ENCODE results near the gene HSD17B10.
"Not testable (repeated sequence)": the region's sequence is repeated elsewhere in the genome, so short reads cannot be mapped to it uniquely, and the experiment has no call there.

Gene HSD17B10

DNA sequence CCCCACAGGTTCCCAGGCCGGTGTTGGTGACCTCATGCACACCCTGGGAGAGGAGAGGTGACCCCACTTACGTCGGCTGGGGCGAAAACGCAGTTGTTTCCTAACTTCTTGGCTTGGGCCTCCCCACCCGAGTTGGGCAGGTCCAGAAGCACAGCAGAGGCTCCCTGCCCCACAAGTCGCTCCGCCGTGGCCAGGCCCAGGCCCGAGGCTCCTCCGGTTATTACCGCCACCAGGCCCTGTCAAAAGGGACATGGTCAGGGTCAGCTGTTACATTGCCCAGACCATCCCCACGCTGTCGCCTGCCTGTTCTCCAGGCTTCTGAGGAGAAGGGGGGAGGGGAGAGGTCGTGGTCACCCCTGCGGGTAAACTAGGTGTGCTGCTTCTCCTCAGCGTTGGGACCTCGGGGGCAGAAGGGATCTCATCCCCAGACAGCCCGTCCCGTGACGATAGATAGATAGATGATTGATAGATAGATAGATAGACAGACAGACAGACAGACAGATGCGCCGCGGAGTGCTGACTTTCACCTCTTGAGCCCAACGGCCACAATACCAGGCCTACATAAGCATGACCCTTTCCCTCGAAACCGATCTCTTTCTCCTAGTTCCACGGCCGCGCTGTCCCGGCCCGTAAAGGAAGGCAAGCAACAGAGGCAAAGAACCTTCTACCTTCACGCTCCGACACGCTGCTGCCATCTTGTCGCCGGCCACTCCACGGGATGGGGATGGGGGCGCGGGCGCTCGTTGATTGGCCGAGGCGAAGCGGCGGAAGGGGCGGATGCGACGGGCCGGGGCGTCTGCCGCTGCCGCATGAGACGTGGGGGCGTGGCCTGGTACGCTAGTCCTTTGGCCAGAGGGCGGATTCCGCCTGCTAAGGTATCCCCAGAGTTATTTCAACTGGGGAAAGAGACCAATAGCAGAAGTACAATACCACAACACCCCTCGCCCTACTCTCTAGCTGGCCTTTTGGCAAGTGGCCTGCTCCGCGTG lies at the start of gene HSD17B10:
TSS of gene HSD17B10 (minus strand) at position 720 of the 989 bp plus-strand sequence. CDS start at position 695, 25 bp downstream.
- peak; percentile 92 for DNase-seq (ENCODE audit: low spot score)

GRCh38 chrX:53483416-53483815 lies 49.2 kb upstream of the HSD17B10 start:
- DNase-seq (ENCODE audit: low spot score): no peak

GRCh38 chrX:53481816-53482465 lies 47.8 kb upstream of the HSD17B10 start:
- DNase-seq (ENCODE audit: low spot score): peak; percentile 46

DNA sequence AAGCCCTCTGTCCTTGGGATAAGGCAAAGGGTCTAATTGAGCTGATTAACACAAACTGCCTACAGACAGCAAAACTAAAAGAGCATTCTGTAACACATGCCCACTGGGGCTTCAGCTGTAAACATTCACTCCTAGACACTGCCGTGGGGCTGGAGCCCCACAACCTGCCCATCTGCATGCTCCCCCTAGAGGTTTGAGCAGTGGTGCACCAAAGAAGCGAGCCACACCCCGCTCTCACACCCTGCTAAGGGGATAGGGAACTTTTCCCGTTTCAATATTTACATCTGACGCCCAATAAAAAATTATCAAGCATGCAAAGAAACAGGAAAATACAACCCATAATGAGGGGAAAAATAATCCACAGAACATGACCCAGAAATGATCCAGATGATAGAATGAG lies 46.9 kb upstream of the HSD17B10 start:
- DNase-seq (ENCODE audit: low spot score): peak; percentile 8

- DNase-seq (ENCODE audit: low spot score): peak; percentile 33
Measured at GRCh38 chrX:53479301-53479700, 45.1 kb upstream of the HSD17B10 start.

DNA sequence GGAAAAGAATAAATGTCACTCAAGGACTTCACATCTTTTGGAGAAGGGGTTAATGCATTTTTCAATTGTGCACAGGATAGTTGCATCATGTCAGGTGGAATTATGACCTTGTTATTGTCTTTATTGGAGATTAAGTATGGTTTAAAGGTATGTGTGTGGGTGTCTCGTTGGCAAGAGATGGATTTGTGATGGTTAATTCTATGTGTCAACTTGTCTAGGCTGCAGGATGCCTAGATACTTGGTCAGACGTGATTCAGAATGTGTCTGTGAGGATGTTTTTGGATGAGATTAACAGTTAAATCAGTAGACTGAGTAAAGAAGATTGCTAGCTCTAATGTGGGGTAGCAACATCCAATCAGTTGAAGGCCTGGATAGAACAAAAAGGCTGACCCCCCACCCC lies 42.2 kb upstream of the HSD17B10 start:
- no peak for DNase-seq (ENCODE audit: low spot score)

GRCh38 chrX:53474707-53475106 lies 40.5 kb upstream of the HSD17B10 start:
- no peak for DNase-seq (ENCODE audit: low spot score)

GRCh38 chrX:53471346-53471745 lies 37.2 kb upstream of the HSD17B10 start:
- DNase-seq (ENCODE audit: low spot score): no peak

DNA sequence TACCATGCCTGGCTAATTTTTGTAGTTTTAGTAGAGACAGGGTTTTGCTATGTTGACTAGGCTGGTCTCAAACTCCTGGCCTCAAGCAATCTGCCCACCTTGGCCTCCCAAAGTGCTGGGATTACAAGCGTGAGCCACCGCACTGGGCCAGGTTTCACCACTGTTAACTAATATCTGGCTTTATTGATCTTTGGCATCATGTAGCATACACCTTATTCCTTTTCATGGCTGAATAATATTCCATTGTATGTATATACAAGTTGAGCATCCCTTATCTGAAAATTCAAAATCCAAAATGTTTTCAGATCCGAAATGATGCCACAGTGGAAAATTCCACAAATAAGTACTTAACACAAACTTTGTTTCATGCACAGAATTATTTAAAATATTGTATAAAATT lies 34.5 kb upstream of the HSD17B10 start:
- DNase-seq (ENCODE audit: low spot score): not testable (repeated sequence)

DNA sequence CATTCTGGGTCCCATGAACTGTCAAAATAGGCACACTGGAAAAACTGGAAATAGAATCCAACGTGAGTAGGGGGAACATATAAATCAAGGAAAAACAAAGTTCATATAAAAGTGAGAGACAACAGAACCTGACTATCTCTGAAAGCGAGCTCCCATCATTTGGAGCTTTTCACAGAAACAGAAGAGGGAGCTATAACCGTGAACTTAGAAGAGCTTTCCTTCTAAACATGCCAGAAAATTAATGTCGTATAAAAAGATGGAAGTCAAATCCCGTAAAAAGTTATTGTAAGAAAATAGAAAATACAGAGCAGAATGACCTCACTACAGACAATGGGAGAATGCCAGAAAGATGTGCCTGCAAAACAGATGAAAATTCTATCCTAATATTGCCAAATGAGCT lies 23.9 kb upstream of the HSD17B10 start:
- DNase-seq (ENCODE audit: low spot score): no peak

GRCh38 chrX:53456254-53456653 lies 22.1 kb upstream of the HSD17B10 start:
- no peak for DNase-seq (ENCODE audit: low spot score)

GRCh38 chrX:53452812-53453211 lies 18.6 kb upstream of the HSD17B10 start:
- DNase-seq (ENCODE audit: low spot score): no peak

GRCh38 chrX:53449632-53450031 lies 15.5 kb upstream of the HSD17B10 start:
- no peak for DNase-seq (ENCODE audit: low spot score)

DNA sequence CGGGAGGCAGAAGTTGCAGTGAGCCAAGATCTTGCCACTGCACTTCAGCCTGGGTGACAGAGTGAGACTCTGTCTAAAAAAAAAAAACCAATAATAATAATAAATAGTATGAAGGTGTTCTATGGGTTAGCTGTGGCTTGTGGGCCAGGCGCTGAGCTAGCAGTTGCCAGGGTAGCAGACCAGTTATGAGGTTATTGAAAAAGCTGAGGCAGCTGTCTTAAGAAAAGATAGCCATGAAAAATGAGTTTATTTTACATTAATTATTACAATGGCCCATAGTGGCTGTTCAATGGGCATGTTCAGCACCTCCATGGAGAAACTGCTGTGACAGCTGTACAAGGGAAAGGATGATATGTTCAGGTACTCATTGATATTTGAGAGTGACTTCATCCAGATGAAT lies 13.3 kb upstream of the HSD17B10 start:
- no peak for DNase-seq (ENCODE audit: low spot score)

GRCh38 chrX:53445977-53446376 lies 11.8 kb upstream of the HSD17B10 start:
- peak; percentile 26 for DNase-seq (ENCODE audit: low spot score)

GRCh38 chrX:53442322-53442631 lies 8.1 kb upstream of the HSD17B10 start:
- no peak for DNase-seq (ENCODE audit: low spot score)

DNA sequence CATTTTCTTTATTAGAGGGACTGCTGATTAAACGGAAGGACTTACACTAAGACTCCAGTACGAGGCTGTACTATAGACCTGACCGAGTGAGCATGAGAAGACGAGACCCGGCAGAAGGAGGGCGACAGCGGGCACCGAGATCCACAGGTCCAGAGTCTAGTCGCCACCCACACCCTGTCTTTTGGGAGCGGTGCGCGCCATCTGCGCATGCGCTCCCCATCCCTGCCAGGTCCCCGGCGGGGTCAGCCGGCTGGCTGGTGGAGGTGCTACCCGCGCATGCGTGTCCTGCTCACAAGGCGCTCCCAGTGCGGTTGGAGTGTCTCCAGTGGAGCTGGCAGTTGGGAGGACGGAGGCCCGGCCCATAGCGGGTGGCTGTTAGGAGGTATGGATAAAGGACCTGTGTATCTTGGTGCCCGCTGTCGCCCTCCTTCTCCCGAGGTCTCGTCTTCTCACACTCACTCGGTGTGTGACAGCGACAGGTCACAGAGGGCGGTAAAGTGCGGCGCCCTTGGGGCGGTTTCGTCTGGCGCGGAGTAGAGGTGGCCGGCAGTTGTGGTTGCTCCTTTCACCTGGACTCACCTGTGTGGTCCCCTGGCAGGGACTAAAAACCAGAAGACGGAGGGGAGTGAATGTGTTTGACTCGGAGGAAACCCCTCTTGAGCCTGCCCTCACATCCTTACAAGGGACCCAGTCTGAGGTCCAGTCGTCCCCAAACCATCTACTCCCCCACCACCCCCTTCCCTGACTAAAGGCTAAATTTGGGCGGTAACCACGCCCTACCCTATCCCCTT lies 7.6 kb upstream of the HSD17B10 start:
- peak; percentile 86 for DNase-seq (ENCODE audit: low spot score)

- no peak for DNase-seq (ENCODE audit: low spot score)
Measured at GRCh38 chrX:53440621-53441517, 6.7 kb upstream of the HSD17B10 start.

DNA sequence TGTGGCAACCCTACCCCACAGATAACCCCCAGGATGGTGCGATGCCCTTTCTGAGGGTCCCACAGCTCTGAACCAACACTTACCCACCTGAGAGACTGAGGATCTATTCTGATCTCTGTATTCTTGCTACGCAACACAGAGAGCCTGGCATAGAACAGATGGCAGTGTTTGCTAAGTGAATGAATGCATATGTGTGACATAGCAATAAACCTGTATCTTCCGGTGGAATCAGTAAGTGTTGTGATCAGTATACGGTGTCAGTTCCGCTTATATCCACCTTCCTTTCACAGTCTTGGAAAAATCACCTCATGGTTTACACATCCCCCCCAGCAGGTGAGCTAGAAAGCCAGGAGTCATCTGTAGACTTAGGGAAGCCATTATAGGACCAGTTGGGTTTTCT lies 5.9 kb upstream of the HSD17B10 start:
- no peak for DNase-seq (ENCODE audit: low spot score)

DNA sequence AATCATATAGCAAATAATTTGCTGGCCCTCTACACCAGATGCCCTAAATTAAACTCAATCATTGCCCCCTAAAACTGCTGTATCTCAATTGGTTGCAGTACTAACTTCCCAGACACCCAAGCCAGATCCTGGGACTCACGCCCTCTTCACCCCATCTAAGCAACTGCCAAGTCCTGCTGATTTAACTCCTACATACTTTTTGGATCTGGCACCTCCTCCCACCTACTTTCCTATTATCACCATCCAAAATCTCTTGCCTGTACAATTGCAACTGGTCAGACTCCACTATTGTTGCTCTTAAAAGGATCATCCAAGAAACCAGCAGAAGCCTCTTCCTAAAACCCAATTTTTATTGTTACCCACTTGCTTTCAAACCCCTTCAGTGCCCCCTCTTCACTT lies 4.7 kb upstream of the HSD17B10 start:
- no peak for DNase-seq (ENCODE audit: low spot score)

- no peak for DNase-seq (ENCODE audit: low spot score)
Measured at GRCh38 chrX:53438174-53438831, 4.1 kb upstream of the HSD17B10 start.
